Parathyroid adenoma (tissue), 2 donors: ENCODE results near the gene SIRT2.

Experiments used
- H2AFZ ChIP-seq: fragments of 300-600 bp; sonication (generic); one replicate; pipeline ENCODE4 v1.7.0; 2017; ENCODE audit warnings: antibody characterized with exemption, mild to moderate bottlenecking
- H3K27ac ChIP-seq: fragments of 300-600 bp; sonication (generic); one replicate; pipeline ENCODE4 v1.7.0; 2017
- H3K27me3 ChIP-seq: fragments of 300-600 bp; sonication (generic); one replicate; pipeline ENCODE4 v1.7.0; 2017; ENCODE audit warnings: low read length; ENCODE audit not compliant: control insufficient read depth, insufficient read depth
- H3K36me3 ChIP-seq: fragments of 300-600 bp; sonication (generic); one replicate; pipeline ENCODE4 v1.7.0; 2017; ENCODE audit warnings: low read length; ENCODE audit not compliant: control insufficient read depth, insufficient read depth
- H3K4me1 ChIP-seq: fragments of 300-600 bp; sonication (generic); one replicate; pipeline ENCODE4 v1.7.0; 2017; ENCODE audit warnings: control low read depth
- H3K4me2 ChIP-seq: fragments of 300-600 bp; sonication (generic); one replicate; pipeline ENCODE4 v1.7.0; 2017; ENCODE audit warnings: low read length
- H3K4me3 ChIP-seq: fragments of 300-600 bp; sonication (generic); one replicate; pipeline ENCODE4 v1.7.0; 2017; ENCODE audit warnings: low read depth, low read length
- H3K79me2 ChIP-seq: fragments of 300-600 bp; sonication (generic); one replicate; pipeline ENCODE4 v1.7.0; 2017; ENCODE audit warnings: control low read depth
- H3K9ac ChIP-seq: fragments of 300-600 bp; sonication (generic); one replicate; pipeline ENCODE4 v1.7.0; 2017; ENCODE audit warnings: mild to moderate bottlenecking
- H3K9me3 ChIP-seq: fragments of 300-600 bp; sonication (generic); one replicate; pipeline ENCODE4 v1.7.0; 2017; ENCODE audit warnings: low read length; ENCODE audit not compliant: control insufficient read depth
- TF ChIP-seq, protein P1 (sequence below): fragments of 300-600 bp; sonication (generic); IDR thresholded peaks from one replicate; pipeline ENCODE4 v1.7.0; 2017; ENCODE audit warnings: antibody characterized with exemption, mild to moderate bottlenecking
- donor health status: primary hyperparathyroidism.

SIRT2 gene

GRCh38 chr19:38932425-38933179 is 33.2 kb upstream of the SIRT2 start:
- no peaks in the 10 kb centered on the region for H3K36me3 ChIP-seq
- no peak overlapping the region for H2AFZ ChIP-seq
- no peak overlapping the region for H3K4me3 ChIP-seq
- H3K27ac ChIP-seq: no peak overlapping the region
- H3K27me3 ChIP-seq: no peaks in the 10 kb centered on the region
- H3K4me1 ChIP-seq: peaks cover 5% of the 10 kb centered on the region
- H3K79me2 ChIP-seq: no peaks in the 10 kb centered on the region
- no peak overlapping the region for H3K4me2 ChIP-seq
- H3K9me3 ChIP-seq: no peaks in the 10 kb centered on the region
- TF ChIP-seq, protein P1, sequence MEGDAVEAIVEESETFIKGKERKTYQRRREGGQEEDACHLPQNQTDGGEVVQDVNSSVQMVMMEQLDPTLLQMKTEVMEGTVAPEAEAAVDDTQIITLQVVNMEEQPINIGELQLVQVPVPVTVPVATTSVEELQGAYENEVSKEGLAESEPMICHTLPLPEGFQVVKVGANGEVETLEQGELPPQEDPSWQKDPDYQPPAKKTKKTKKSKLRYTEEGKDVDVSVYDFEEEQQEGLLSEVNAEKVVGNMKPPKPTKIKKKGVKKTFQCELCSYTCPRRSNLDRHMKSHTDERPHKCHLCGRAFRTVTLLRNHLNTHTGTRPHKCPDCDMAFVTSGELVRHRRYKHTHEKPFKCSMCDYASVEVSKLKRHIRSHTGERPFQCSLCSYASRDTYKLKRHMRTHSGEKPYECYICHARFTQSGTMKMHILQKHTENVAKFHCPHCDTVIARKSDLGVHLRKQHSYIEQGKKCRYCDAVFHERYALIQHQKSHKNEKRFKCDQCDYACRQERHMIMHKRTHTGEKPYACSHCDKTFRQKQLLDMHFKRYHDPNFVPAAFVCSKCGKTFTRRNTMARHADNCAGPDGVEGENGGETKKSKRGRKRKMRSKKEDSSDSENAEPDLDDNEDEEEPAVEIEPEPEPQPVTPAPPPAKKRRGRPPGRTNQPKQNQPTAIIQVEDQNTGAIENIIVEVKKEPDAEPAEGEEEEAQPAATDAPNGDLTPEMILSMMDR: peak; percentile 23
- H3K9ac ChIP-seq: no peak overlapping the region

- Histone ChIP-seq H3K27me3 (no peaks in the 10 kb centered on the region), H3K79me2 (no peaks in the 10 kb centered on the region), H3K4me3 (peak overlapping the region; percentile 100), H3K9me3 (no peaks in the 10 kb centered on the region), H2AFZ (no peak overlapping the region), H3K27ac (no peak overlapping the region), H3K4me2 (peak overlapping the region; percentile 98), H3K9ac (peak overlapping the region; percentile 22), H3K4me1 (peaks cover 5% of the 10 kb centered on the region), H3K36me3 (no peaks in the 10 kb centered on the region)
- TF ChIP-seq, protein P1: no peak
Observed at GRCh38 chr19:38931521-38931793, 32.0 kb upstream of the SIRT2 start.

DNA sequence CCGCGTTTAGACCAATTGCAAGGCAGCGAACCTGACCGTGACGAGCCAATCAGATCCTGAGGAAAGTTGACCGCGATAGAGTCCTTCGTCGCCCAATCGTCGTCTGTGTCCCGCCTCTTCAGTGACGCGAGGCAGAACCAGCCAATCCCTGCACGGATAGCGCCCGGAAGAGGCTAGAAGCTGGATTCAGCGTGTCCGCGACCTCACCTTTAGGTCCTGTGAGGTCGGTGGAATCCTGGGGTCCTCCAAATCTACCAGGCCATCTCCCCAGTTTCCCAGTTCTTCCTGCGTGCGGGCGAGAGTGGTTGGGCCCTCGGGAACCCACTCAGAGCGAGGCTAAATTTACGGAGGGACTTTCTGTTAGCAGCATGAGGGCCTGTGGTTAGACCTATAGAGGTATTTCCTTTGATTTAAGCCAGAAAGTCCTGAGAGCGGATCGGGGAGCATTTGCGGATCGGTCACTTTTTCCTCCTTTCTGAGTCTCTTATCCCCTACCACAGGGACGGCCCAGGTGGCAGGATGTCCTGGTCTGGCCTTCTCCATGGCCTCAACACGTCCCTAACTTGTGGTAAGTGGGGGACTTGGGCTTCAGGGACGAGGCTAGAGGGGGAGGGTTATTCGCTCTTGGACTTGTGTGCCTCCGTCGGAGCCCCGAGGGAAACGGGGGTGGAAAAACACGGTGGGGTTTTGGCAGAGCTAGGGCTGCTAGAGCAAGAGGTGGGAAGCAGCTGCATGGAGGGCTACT is 31.5 kb upstream of the SIRT2 start, which contains the start of gene MRPS12:
Gene MRPS12 (plus strand): TSS at position 169 of the 745 bp plus-strand sequence. CDS start 351 bp downstream, at position 520.
- no peaks in the 10 kb centered on the region for H3K9me3 ChIP-seq
- H3K4me2 ChIP-seq: peak within 1 kb of the TSS; percentile 98
- H3K79me2 ChIP-seq: no peaks in the 10 kb centered on the region

GRCh38 chr19:38929929-38930775 is 30.7 kb upstream of the SIRT2 start, which contains the start of gene SARS2:
TSS of gene SARS2 (minus strand) at chr19:38930763. CDS start at chr19:38930736, 27 bp downstream.
- Histone ChIP-seq H3K9me3 (no peaks in the 10 kb centered on the region), H3K9ac (peak within 1 kb of the TSS; percentile 50), H3K36me3 (no peaks in the 10 kb centered on the region), H3K4me1 (peaks cover 5% of the 10 kb centered on the region), H3K27ac (peak within 1 kb of the TSS; percentile 91), H2AFZ (peak within 1 kb of the TSS; percentile 87), H3K79me2 (no peaks in the 10 kb centered on the region), H3K4me2 (peak within 1 kb of the TSS; percentile 98), H3K27me3 (no peaks in the 10 kb centered on the region), H3K4me3 (peak within 1 kb of the TSS; percentile 100)
- TF ChIP-seq, protein P1: peak; percentile 100

More for the DNA sequence above, 31.5 kb upstream of the SIRT2 start, which contains the start of gene MRPS12:
- peak within 1 kb of the TSS; percentile 100 for H3K4me3 ChIP-seq
- H3K27me3 ChIP-seq: no peaks in the 10 kb centered on the region
- H3K9ac ChIP-seq: peak within 1 kb of the TSS; percentile 50
- peak within 1 kb of the TSS; percentile 87 for H2AFZ ChIP-seq
- TF ChIP-seq, protein P1: no peak
- H3K4me1 ChIP-seq: peaks cover 5% of the 10 kb centered on the region
- no peaks in the 10 kb centered on the region for H3K36me3 ChIP-seq
- H3K27ac ChIP-seq: peak within 1 kb of the TSS; percentile 91
